Body of pancreas (tissue), 4 donors: Measurements from ENCODE around the gene DLEC1. TPM values are rescaled to one million over a fixed set of nuclear protein-coding genes. Genes with fewer than 3 reads are reported as not detected.

Source experiments
- ATAC-seq: fragments of 150-250 bp; one replicate; pipeline ENCODE4 v1.9.1; 2016
- DNase-seq, 4 donors: peaks; one replicate each; pipeline ENCODE4 v3.0.0-alpha.2; 2019
- H3K27ac ChIP-seq, 4 donors: fragments of 200-600 bp; sonication (generic); 1 replicate in 3 of 4; 2 replicates in 1 of 4; pipeline versions ENCODE4 v1.5.1 to v1.6.1; 2016 to 2019; ENCODE audit warnings: mild to moderate bottlenecking in 1 of 4, mixed read lengths in 1 of 4, moderate library complexity in 1 of 4
- H3K27me3 ChIP-seq, 2 donors: fragments of 200-600 bp; sonication (generic); one replicate each; pipeline ENCODE4 v1.6.0; 2016; ENCODE audit warnings: mild to moderate bottlenecking in 1 of 2
- H3K36me3 ChIP-seq, 2 donors: fragments of 200-600 bp; sonication (generic); replicated peaks in 1 of 2; 2 replicates each; pipeline ENCODE4 v1.5.1; 2016; ENCODE audit warnings: low read depth in 2 of 2; ENCODE audit not compliant: insufficient read depth in 1 of 2
- H3K4me1 ChIP-seq: fragments of 200-600 bp; sonication (generic); one replicate; pipeline ENCODE4 v1.6.0; 2016
- H3K4me3 ChIP-seq, 2 donors: fragments of 200-600 bp; sonication (generic); 1 replicate in 1 of 2; 2 replicates in 1 of 2; pipeline ENCODE4 v1.5.1; 2016 to 2019
- H3K9me3 ChIP-seq, 3 donors: fragments of 200-600 bp; sonication (generic); 1 replicate in 2 of 3; 2 replicates in 1 of 3; pipeline ENCODE4 v1.5.1; 2016
- POLR2A ChIP-seq, 3 donors: fragments of 450-650 bp; IDR thresholded peaks; one replicate each; pipeline ENCODE4 v1.6.1; 2016; ENCODE audit warnings: antibody characterized with exemption in 3 of 3, mild to moderate bottlenecking in 2 of 3
- WGBS, 2 donors: methylation state at CpG; one replicate each; pipeline ENCODE4 v1.1.5; 2017; 5-methylcytosine and 5-hydroxymethylcytosine counted together
- intact Hi-C: fragments of 100-400 bp; cut with DNase I; formaldehyde crosslinking; loops from one replicate; pipeline ENCODE4 v1.15.1; 2023
- total RNA-seq, 2 donors: library from RNA; depleted of rRNA; stranded (reverse); fragments of >200 nt; gene quantifications; one replicate each; pipeline ENCODE4 v1.1.0, GENCODE V29; 2016
- TF ChIP-seq, protein P1 (sequence below), 7 experiments: fragments of 450-650 bp in 4 of 7; fragments of 200-600 bp in 3 of 7; sonication (generic) in 3 of 7; IDR thresholded peaks; one replicate each; pipeline ENCODE4 v1.5.1; 2016 to 2019; ENCODE audit warnings: antibody characterized with exemption in 7 of 7

Gene DLEC1
- total RNA-seq, 2 donors from 2014 or later, result 0.78 to 1.3 TPM

DNA sequence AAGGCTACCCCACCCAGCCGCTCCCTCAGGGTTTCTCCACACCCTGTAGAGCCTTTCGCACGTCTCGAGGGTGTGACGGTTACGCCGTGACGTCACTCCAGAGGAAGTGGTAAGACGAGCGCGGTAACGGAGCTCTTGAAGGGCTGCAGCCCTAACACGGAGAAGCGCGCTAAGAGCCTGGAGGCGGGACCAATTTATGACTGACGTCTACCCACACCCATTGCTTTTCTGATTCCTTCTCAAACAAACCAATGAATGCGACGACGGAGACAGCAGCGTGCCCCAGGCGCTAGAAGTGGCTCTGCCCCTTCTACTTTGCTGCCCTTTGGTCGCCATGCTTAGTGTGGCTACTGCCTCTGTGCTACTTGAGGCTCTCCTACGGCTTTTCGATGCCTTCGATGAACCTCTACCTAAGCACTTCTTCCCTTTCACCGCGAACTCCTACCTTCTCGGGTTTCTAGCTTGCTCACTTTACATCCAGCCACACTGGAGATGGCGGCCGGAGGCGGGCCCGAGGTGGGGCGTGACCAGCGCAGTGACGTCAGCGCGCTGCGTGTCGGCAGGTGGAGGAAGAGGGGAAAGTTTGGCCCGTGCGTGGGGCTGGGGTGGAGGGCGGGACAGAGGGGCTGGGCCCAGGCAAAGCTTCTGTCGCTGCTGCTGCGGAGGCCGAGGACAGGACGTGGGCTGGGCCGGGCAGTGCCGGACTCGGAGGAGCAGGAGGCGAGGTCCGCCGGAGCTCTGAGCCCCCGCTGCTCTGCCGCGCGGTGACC, 126.1 kb downstream of the DLEC1 start, which contains the start of gene OXSR1:
OXSR1 (plus strand) TSS at position 586 of the 770 bp plus-strand sequence. CDS start 340 bp downstream, outside the sequence.
- intact Hi-C loops, result no loop called here
- H3K9me3 ChIP-seq, result no peaks in the 10 kb centered on the region
- peaks cover 26% of the 10 kb centered on the region for H3K4me1 ChIP-seq
- H3K27ac ChIP-seq, result peak within 1 kb of the TSS; percentile 87 to 99 (median 94)
- ATAC-seq (peak; percentile 94), DNase-seq (peak; percentile 99 to 100 (median 99))
- peak within 1 kb of the TSS; percentile 46 to 84 for H3K4me3 ChIP-seq
- TF ChIP-seq, protein P1, sequence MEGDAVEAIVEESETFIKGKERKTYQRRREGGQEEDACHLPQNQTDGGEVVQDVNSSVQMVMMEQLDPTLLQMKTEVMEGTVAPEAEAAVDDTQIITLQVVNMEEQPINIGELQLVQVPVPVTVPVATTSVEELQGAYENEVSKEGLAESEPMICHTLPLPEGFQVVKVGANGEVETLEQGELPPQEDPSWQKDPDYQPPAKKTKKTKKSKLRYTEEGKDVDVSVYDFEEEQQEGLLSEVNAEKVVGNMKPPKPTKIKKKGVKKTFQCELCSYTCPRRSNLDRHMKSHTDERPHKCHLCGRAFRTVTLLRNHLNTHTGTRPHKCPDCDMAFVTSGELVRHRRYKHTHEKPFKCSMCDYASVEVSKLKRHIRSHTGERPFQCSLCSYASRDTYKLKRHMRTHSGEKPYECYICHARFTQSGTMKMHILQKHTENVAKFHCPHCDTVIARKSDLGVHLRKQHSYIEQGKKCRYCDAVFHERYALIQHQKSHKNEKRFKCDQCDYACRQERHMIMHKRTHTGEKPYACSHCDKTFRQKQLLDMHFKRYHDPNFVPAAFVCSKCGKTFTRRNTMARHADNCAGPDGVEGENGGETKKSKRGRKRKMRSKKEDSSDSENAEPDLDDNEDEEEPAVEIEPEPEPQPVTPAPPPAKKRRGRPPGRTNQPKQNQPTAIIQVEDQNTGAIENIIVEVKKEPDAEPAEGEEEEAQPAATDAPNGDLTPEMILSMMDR (IDR thresholded peaks at IDR 0.05), result peak in 1 of 7 experiments; percentile 17
- peak; percentile 77 to 92 (median 84) for TF ChIP-seq POLR2A (IDR thresholded peaks at IDR 0.05)
- no peaks in the 10 kb centered on the region for H3K27me3 ChIP-seq
- no peaks in the 10 kb centered on the region for H3K36me3 ChIP-seq
- WGBS, 2 donors, result 0 to 1% methylated on average over 31 to 52 of the region's 57 CpGs

GRCh38 chr3:38165722-38166387, 126.8 kb downstream of the DLEC1 start:
- Histone ChIP-seq H3K9me3 (no peaks in the 10 kb centered on the region), H3K36me3 (no peaks in the 10 kb centered on the region), H3K4me3 (peak overlapping the region; percentile 46 to 84), H3K27ac (peak overlapping the region; percentile 87 to 99 (median 94)), H3K27me3 (no peaks in the 10 kb centered on the region), H3K4me1 (peaks cover 26% of the 10 kb centered on the region)
- WGBS, 2 donors, result 1% methylated on average over 28 to 42 of the region's 62 CpGs
- no peak for TF ChIP-seq POLR2A (IDR thresholded peaks at IDR 0.05)
- TF ChIP-seq, protein P1 (IDR thresholded peaks at IDR 0.05), result no peak
- peak; percentile 61 to 64 (median 62) for DNase-seq
- ATAC-seq, result peak; percentile 10
- intact Hi-C loops, result no loop called here

GRCh38 chr3:38167591-38167990, 128.6 kb downstream of the DLEC1 start:
- Histone ChIP-seq H3K36me3 (no peaks in the 10 kb centered on the region), H3K4me3 (no peak overlapping the region), H3K27me3 (no peaks in the 10 kb centered on the region), H3K27ac (no peak overlapping the region), H3K9me3 (no peaks in the 10 kb centered on the region), H3K4me1 (peaks cover 27% of the 10 kb centered on the region)
- intact Hi-C loops, result no loop called here
- DNase-seq (no peak), ATAC-seq (no peak)
- no peak for TF ChIP-seq POLR2A (IDR thresholded peaks at IDR 0.05)
- TF ChIP-seq, protein P1 (IDR thresholded peaks at IDR 0.05), result no peak
- 77 to 78% methylated on average over 4 of the region's 4 CpGs for WGBS, 2 donors

GRCh38 chr3:38168151-38169026, 129.4 kb downstream of the DLEC1 start:
- Histone ChIP-seq H3K4me1 (peaks cover 35% of the 10 kb centered on the region), H3K27ac (no peak overlapping the region), H3K4me3 (no peak overlapping the region), H3K27me3 (no peaks in the 10 kb centered on the region), H3K36me3 (no peaks in the 10 kb centered on the region), H3K9me3 (no peaks in the 10 kb centered on the region)
- no peak for TF ChIP-seq POLR2A (IDR thresholded peaks at IDR 0.05)
- TF ChIP-seq, protein P1 (IDR thresholded peaks at IDR 0.05), result no peak
- ATAC-seq, result no peak
- DNase-seq, result no peak
- WGBS, 2 donors, result 91 to 93% methylated on average over 4 of the region's 4 CpGs
- intact Hi-C loops, result no loop called here
